HTR-8/SVneo (cell line): ENCODE results near the gene KAZN.
A peak's percentile ranks its signal among the peaks of the same experiment; 100 is the strongest.

ENCODE experiments used
- DNase-seq: peaks from one replicate; pipeline ENCODE4 v3.0.0; 2011; ENCODE audit warnings: low spot score, mixed read lengths; ENCODE audit not compliant: insufficient read length
- FAIRE-seq: peaks from 2 replicates; lab custom pipeline; 2011; peaks lifted over from hg19 to GRCh38; lab: Jason Lieb, UNC

KAZN gene

GRCh38 chr1:14889825-14890440 is 291.4 kb downstream of the KAZN start:
- FAIRE-seq = no peak

GRCh38 chr1:14891991-14892390 is 293.5 kb downstream of the KAZN start:
- DNase-seq (no peak), FAIRE-seq (no peak)

More at GRCh38 chr1:14889825-14890440, 291.4 kb downstream of the KAZN start:
- DNase-seq = no peak

GRCh38 chr1:14894811-14895560 is 296.5 kb downstream of the KAZN start:
- DNase-seq (no peak), FAIRE-seq (no peak)

- FAIRE-seq (no peak), DNase-seq (no peak)
These were observed 297.2 kb downstream of the KAZN start for GRCh38 chr1:14895727-14896126.

GRCh38 chr1:14896381-14897079 is 298.0 kb downstream of the KAZN start:
- FAIRE-seq = no peak

GRCh38 chr1:14897080-14897449 is 298.6 kb downstream of the KAZN start:
- no peak for FAIRE-seq
- no peak for DNase-seq

More at GRCh38 chr1:14896381-14897079, 298.0 kb downstream of the KAZN start:
- DNase-seq = peak; percentile 44

GRCh38 chr1:14897547-14897946 is 299.1 kb downstream of the KAZN start:
- FAIRE-seq (no peak), DNase-seq (no peak)

GRCh38 chr1:14897997-14898645 is 299.6 kb downstream of the KAZN start:
- DNase-seq (no peak), FAIRE-seq (no peak)

GRCh38 chr1:14899686-14900085 is 301.2 kb downstream of the KAZN start:
- FAIRE-seq = no peak
- DNase-seq = no peak

GRCh38 chr1:14901371-14901954 is 303.0 kb downstream of the KAZN start:
- FAIRE-seq = no peak
- DNase-seq = no peak

GRCh38 chr1:14903922-14904321 is 305.4 kb downstream of the KAZN start:
- FAIRE-seq = no peak
- DNase-seq = no peak

GRCh38 chr1:14906665-14907064 is 308.2 kb downstream of the KAZN start:
- FAIRE-seq = no peak
- no peak for DNase-seq

- no peak for FAIRE-seq
- no peak for DNase-seq
These were observed 308.9 kb downstream of the KAZN start for GRCh38 chr1:14907416-14907815.

GRCh38 chr1:14909273-14909672 is 310.8 kb downstream of the KAZN start:
- no peak for DNase-seq
- FAIRE-seq = no peak

- DNase-seq = no peak
- FAIRE-seq = no peak
These were observed 311.5 kb downstream of the KAZN start for GRCh38 chr1:14909920-14910460.

- DNase-seq (no peak), FAIRE-seq (no peak)
These were observed 312.7 kb downstream of the KAZN start for GRCh38 chr1:14910984-14911721.

- FAIRE-seq (no peak), DNase-seq (no peak)
These were observed 314.5 kb downstream of the KAZN start for GRCh38 chr1:14912839-14913481.

GRCh38 chr1:14913482-14914177 is 315.1 kb downstream of the KAZN start:
- DNase-seq (no peak), FAIRE-seq (no peak)
